Mesothelial cell of epicardium (in vitro differentiated cells): ENCODE measurements around the gene ANKRD24. TPM values are rescaled to one million over a fixed set of nuclear protein-coding genes. Genes with fewer than 3 reads are reported as not detected.
"Not testable (repeated sequence)": the region's sequence is repeated elsewhere in the genome, so short reads cannot be mapped to it uniquely, and the experiment has no call there.

Experiments
- DNase-seq, 2 experiments: peaks; one replicate each; pipeline ENCODE4 v3.0.0; 2021; ENCODE audit warnings: low spot score in 2 of 2; ENCODE audit not compliant: unreplicated experiment in 2 of 2
- H3K27ac Mint-ChIP-seq: 2 replicates; pipeline ENCODE4 v1.8.0; 2021; ENCODE audit warnings: mixed read lengths
- H3K27me3 Mint-ChIP-seq: 2 replicates; pipeline ENCODE4 v1.8.0; 2021; ENCODE audit warnings: low read depth, mixed read lengths
- H3K36me3 Mint-ChIP-seq: 2 replicates; pipeline ENCODE4 v1.8.0; 2021; ENCODE audit warnings: mixed read lengths
- H3K4me1 Mint-ChIP-seq: 2 replicates; pipeline ENCODE4 v1.8.0; 2021; ENCODE audit warnings: mixed read lengths
- H3K4me3 Mint-ChIP-seq: 2 replicates; pipeline ENCODE4 v1.8.0; 2021; ENCODE audit warnings: mild to moderate bottlenecking, moderate library complexity, mixed read lengths
- H3K9me3 Mint-ChIP-seq: 2 replicates; pipeline ENCODE4 v1.8.0; 2021; ENCODE audit warnings: mixed read lengths
- total RNA-seq: library from RNA; stranded (reverse); gene quantifications from 3 replicates; pipeline ENCODE4 v1.2.1, GENCODE V29; 2021
- TF ChIP-seq, protein P1 (sequence below): fragments of 200-600 bp; sonication (generic); IDR thresholded peaks from one replicate; pipeline ENCODE4 v1.5.0; 2021; ENCODE audit warnings: antibody characterized with exemption; ENCODE audit not compliant: unreplicated experiment

The ANKRD24 gene
- total RNA-seq, 1 donor from 2014 or later, result 0.98 TPM

DNA sequence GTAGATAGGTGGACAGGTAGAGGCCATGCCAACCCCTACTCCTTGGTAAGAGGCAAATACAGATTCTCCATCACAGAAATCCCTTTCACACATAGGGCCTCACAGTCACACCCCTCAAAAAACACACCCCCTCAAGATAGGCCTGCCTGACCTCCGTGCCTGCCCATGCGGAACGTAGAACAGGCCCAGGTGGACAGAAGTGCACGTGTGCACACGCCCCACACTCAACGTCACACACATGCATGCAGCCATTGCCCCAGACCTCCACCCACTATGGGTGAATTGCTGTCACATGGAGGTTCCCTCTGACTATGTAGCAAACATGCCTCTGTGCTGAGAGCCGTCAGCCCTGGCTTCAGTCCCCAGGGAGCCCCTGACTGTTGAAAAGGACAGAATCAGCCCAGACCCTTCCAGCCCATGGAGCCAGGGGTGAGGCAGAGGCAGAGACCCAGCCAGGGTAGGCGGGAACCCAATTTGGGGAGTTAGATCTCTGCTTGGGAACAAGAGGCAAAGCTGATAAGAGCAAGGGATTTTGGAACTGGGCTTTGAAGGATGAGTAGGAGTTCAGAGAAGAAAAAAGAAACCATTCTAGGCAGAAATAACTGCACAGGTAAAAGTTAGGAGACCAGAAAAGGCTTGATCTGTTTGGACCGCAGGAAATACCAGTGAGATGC, 3.1 kb downstream of the ANKRD24 start:
- H3K4me1 Mint-ChIP-seq, result peaks cover 12% of the 10 kb centered on the region
- peaks cover 7% of the 10 kb centered on the region for H3K27me3 Mint-ChIP-seq
- TF ChIP-seq, protein P1, sequence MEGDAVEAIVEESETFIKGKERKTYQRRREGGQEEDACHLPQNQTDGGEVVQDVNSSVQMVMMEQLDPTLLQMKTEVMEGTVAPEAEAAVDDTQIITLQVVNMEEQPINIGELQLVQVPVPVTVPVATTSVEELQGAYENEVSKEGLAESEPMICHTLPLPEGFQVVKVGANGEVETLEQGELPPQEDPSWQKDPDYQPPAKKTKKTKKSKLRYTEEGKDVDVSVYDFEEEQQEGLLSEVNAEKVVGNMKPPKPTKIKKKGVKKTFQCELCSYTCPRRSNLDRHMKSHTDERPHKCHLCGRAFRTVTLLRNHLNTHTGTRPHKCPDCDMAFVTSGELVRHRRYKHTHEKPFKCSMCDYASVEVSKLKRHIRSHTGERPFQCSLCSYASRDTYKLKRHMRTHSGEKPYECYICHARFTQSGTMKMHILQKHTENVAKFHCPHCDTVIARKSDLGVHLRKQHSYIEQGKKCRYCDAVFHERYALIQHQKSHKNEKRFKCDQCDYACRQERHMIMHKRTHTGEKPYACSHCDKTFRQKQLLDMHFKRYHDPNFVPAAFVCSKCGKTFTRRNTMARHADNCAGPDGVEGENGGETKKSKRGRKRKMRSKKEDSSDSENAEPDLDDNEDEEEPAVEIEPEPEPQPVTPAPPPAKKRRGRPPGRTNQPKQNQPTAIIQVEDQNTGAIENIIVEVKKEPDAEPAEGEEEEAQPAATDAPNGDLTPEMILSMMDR, result no peak
- no peaks in the 10 kb centered on the region for H3K36me3 Mint-ChIP-seq
- H3K27ac Mint-ChIP-seq, result no peak overlapping the region
- H3K9me3 Mint-ChIP-seq, result no peaks in the 10 kb centered on the region
- no peak overlapping the region for H3K4me3 Mint-ChIP-seq
- DNase-seq, result no peak

DNA sequence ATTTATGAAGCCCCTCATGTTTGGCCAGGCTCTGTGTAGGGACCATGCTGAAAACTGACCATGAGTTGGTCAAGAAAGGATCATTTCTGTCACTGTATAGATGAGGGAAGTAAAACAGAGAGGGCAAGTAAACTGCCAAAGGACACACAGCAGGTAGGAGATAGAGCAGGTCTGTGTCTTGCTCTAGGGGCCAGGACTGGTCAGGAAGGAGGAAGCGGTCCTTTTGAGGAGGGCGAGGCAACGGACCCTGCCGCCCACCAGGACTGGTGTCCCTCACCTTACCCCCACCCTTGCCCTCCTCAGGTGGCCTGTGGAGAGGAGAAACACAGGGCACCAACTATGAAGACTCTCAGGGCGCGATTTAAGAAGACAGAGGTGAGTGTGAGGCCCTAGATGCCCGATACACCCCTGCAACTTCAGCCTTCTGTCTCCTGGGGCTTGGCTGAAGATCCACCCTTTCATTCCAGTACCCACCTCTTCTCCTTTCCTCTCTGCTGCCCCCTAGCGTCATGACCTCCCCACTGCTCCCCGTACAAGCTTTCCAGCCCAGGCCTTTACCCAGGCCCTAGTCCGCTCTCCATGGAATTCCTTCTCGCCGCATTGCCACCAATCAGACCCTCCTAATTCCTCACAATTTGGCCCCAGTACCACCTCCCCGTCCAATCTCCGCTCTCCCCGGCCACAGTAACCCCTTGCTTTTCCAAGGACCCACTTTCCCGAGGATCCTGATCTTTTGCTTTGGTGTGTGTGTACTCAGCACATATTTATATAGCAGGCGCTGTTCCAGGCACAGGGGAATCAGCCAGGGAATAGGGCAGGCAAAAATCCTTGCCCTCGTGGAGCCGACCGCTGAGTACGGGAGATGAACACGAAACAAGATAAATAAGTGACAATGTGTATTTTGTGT, 3.9 kb downstream of the ANKRD24 start:
- peak; percentile 70 to 86 for DNase-seq
- no peaks in the 10 kb centered on the region for H3K9me3 Mint-ChIP-seq
- H3K4me1 Mint-ChIP-seq, result peaks cover 8% of the 10 kb centered on the region
- H3K27ac Mint-ChIP-seq, result no peak overlapping the region
- no peak overlapping the region for H3K4me3 Mint-ChIP-seq
- TF ChIP-seq, protein P1, result peak; percentile 71
- H3K36me3 Mint-ChIP-seq, result no peaks in the 10 kb centered on the region
- peaks cover 7% of the 10 kb centered on the region for H3K27me3 Mint-ChIP-seq

DNA sequence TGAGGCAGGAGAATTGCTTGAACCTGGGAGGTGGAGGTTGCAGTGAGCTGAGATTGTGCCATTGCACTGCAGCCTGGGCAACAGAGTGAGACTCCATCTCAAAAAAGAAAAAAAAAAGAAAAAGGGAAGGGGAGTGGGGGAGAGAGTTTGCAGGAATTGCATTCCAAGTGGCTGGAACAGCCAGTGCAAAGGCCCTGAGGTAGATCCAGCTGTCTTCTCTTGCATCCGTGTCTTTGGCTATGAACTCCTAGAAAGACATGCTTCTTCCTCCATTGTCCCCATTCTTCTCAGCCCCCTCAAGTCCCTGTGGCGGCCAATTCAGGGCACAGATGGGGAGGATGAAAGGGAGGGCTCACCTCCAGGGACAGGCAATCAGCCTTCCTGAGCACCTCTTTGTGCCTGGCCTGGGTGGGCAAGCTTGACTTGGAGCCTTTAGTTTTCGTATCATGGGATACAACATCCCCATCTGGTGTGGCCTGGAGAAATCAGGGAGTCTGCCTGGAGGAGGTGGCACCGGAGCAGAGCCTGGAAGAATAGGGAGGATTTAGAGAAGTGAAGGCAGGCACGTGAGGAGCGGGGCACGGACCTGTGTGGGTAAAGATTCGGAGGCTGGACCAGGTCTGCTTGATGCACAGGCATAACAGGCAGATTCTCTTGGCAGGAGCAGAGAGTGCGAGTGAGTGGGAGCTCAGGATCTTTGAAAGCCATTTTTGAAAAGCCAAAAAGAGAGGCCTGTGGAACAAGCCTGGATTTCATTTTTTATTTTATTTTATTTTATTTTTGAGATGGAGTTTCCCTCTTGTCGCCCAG, 5.0 kb downstream of the ANKRD24 start:
- no peaks in the 10 kb centered on the region for H3K9me3 Mint-ChIP-seq
- TF ChIP-seq, protein P1, result no peak
- no peak for DNase-seq
- H3K27ac Mint-ChIP-seq, result no peak overlapping the region
- H3K27me3 Mint-ChIP-seq, result peaks cover 7% of the 10 kb centered on the region
- H3K4me1 Mint-ChIP-seq, result peaks cover 3% of the 10 kb centered on the region
- H3K4me3 Mint-ChIP-seq, result no peak overlapping the region
- H3K36me3 Mint-ChIP-seq, result no peaks in the 10 kb centered on the region

DNA sequence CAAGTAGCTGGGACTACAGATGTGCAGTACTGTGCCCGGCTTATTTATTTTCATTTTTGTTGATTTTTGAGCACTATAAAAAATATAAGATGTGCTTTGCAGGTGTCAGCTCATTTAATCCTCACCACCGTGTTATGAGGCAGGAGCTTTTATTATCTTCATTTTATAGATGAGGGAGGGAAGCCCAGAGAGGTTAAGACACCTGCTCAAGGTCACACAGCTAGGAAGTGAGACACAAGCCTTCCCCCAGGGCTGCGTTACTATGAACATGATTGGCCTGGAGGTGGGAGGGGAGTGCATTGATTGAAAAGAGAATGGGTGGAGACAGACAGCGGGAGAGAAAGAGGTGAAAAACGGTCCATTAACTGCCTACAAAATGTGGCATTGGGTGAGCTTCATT, 7.2 kb downstream of the ANKRD24 start:
- TF ChIP-seq, protein P1, result no peak
- Mint-ChIP-seq H3K27me3 (peaks cover 16% of the 10 kb centered on the region), H3K4me3 (no peak overlapping the region), H3K4me1 (no peaks in the 10 kb centered on the region), H3K27ac (no peak overlapping the region), H3K36me3 (no peaks in the 10 kb centered on the region), H3K9me3 (no peaks in the 10 kb centered on the region)
- no peak for DNase-seq

DNA sequence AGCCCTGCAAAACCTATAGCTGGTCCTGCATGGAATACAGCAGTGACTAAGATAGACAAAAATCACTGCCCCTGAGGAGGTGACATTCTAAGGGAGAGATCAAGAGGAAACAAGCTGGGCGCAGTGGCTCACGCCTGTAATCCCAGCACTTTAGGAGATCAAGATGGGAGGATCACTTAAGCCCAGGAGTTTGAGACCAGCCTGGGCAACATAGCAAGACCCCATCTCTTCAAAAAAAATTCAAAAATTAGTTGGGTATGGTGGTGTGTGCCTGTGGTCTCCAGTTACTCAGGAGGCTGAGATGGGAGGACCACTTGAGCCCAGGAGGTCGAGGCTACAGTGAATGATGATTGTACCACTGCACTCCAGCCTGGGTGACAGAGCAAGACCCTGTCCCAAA, 10.0 kb downstream of the ANKRD24 start:
- H3K4me3 Mint-ChIP-seq, H3K36me3 Mint-ChIP-seq, H3K4me1 Mint-ChIP-seq, DNase-seq, H3K9me3 Mint-ChIP-seq, H3K27ac Mint-ChIP-seq: not testable (repeated sequence)
- H3K27me3 Mint-ChIP-seq, result peaks cover 42% of the 10 kb centered on the region
